ENCODE measurements around the gene MAPKBP1. TPM values are rescaled to one million over a fixed set of nuclear protein-coding genes. Genes with fewer than 3 reads are reported as not detected.
"Not testable (repeated sequence)": the region's sequence is repeated elsewhere in the genome, so short reads cannot be mapped to it uniquely, and the experiment has no call there.

Gene MAPKBP1
- total RNA-seq, 1 donor = 22.8 TPM

DNA sequence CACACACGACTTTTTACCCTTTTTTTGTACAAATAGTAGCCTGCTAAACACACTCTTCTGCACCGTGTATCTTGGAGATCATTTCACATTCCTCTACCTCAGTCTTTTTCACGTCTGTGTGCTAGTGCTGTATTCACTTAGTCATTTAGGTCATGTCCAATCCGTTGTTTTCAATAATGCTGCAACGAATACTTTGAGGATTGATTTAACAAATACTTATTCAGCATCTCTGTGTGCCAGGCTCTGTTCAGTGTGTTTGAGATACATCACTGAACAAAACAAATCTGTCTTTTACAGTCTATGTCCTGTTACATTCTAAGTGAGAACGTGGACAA lies 54.5 kb downstream of the MAPKBP1 start:
- peaks cover 15% of the 10 kb centered on the region for H3K4me1 ChIP-seq (ENCODE audit: insufficient read depth, low read length)
- no peaks in the 10 kb centered on the region for H3K79me2 ChIP-seq (ENCODE audit: insufficient read depth, low read length)
- no peaks in the 10 kb centered on the region for H4K20me1 ChIP-seq (ENCODE audit: insufficient read depth, low read length)
- peak overlapping the region; percentile 85 for H3K4me2 ChIP-seq (ENCODE audit: insufficient read depth, low read length)
- H3K27me3 ChIP-seq (ENCODE audit: insufficient read depth, low read length) = no peaks in the 10 kb centered on the region
- H3K27ac ChIP-seq (ENCODE audit: low read depth, low read length) = no peak overlapping the region
- peak; percentile 88 for DNase-seq (ENCODE audit: insufficient read length, low spot score, missing footprints)
- TF ChIP-seq, protein P1, sequence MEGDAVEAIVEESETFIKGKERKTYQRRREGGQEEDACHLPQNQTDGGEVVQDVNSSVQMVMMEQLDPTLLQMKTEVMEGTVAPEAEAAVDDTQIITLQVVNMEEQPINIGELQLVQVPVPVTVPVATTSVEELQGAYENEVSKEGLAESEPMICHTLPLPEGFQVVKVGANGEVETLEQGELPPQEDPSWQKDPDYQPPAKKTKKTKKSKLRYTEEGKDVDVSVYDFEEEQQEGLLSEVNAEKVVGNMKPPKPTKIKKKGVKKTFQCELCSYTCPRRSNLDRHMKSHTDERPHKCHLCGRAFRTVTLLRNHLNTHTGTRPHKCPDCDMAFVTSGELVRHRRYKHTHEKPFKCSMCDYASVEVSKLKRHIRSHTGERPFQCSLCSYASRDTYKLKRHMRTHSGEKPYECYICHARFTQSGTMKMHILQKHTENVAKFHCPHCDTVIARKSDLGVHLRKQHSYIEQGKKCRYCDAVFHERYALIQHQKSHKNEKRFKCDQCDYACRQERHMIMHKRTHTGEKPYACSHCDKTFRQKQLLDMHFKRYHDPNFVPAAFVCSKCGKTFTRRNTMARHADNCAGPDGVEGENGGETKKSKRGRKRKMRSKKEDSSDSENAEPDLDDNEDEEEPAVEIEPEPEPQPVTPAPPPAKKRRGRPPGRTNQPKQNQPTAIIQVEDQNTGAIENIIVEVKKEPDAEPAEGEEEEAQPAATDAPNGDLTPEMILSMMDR (IDR thresholded peaks at IDR 0.05; ENCODE audit: extremely low read depth, low read depth, low read length) = no peak
- H3K4me3 ChIP-seq (ENCODE audit: insufficient read depth, low read length) = peak overlapping the region; percentile 80
- H3K36me3 ChIP-seq (ENCODE audit: insufficient read depth, low read length) = peaks cover 11% of the 10 kb centered on the region
- H3K9me3 ChIP-seq (ENCODE audit: low read depth, low read length) = no peaks in the 10 kb centered on the region
- H2AFZ ChIP-seq (ENCODE audit: low read length) = peak overlapping the region; percentile 86

DNA sequence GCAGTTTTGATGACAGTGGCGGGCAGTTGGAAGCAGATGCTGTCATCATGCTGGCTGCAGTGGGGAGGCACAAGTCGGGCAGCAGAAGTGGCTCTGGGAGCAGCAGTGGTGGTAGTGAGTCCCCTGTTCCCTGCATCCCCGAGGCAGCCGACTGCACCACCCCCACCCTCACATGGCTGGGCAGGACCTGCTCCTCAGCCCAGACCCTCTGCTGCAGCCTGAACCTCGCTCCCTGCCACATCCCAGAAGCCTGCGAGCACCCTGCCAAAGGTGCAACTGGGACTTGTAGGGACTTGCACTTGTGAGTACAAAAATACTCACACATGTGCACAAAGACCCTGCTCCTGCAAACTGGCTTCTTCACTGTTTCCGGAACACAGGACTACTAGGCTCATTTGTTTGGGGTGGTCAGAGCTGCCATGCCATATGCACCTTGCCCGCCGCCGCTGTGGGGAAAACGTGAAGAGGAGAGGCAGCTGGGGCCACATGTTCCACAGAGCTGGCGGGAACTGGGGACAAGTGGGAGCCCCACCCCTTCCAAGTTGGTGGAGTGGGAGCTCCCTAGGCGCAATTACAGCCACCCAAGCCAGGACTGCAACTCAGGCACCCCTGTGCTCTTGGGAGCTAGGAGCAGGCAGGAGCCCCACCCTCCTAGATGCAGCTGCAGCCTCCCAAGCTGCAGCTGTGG lies 55.8 kb downstream of the MAPKBP1 start:
- H4K20me1 ChIP-seq (ENCODE audit: insufficient read depth, low read length) = no peaks in the 10 kb centered on the region
- H3K36me3 ChIP-seq (ENCODE audit: insufficient read depth, low read length) = peaks cover 2% of the 10 kb centered on the region
- peak; percentile 62 for DNase-seq (ENCODE audit: insufficient read length, low spot score, missing footprints)
- no peaks in the 10 kb centered on the region for H3K9me3 ChIP-seq (ENCODE audit: low read depth, low read length)
- H3K27ac ChIP-seq (ENCODE audit: low read depth, low read length) = no peak overlapping the region
- no peak overlapping the region for H3K4me2 ChIP-seq (ENCODE audit: insufficient read depth, low read length)
- H3K27me3 ChIP-seq (ENCODE audit: insufficient read depth, low read length) = no peaks in the 10 kb centered on the region
- H3K79me2 ChIP-seq (ENCODE audit: insufficient read depth, low read length) = no peaks in the 10 kb centered on the region
- peaks cover 15% of the 10 kb centered on the region for H3K4me1 ChIP-seq (ENCODE audit: insufficient read depth, low read length)
- TF ChIP-seq, protein P1 (IDR thresholded peaks at IDR 0.05; ENCODE audit: extremely low read depth, low read depth, low read length) = no peak
- no peak overlapping the region for H3K4me3 ChIP-seq (ENCODE audit: insufficient read depth, low read length)
- no peak overlapping the region for H2AFZ ChIP-seq (ENCODE audit: low read length)

DNA sequence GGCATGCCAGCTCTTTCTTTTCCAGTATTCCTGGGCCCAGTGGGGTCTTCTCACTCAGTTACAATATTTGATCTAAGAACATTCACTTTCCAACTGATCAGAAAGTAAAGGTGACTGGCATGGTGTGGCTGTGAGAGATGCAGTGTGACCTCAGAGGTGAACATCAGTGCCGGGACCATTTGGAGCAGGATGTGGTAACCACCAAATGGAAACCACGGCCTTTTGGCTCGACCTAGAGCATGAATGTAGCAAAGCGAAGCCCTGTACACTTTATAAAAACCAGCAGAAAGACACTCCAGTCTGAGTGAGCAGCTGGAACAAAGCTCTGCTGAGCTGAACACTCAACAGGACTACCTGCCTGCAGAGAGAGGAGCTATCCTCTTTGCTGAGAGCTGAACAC lies 57.0 kb downstream of the MAPKBP1 start:
- not testable (repeated sequence) for H3K4me3 ChIP-seq (ENCODE audit: insufficient read depth, low read length); H3K27ac ChIP-seq (ENCODE audit: low read depth, low read length); H3K4me2 ChIP-seq (ENCODE audit: insufficient read depth, low read length); DNase-seq (ENCODE audit: insufficient read length, low spot score, missing footprints); H3K79me2 ChIP-seq (ENCODE audit: insufficient read depth, low read length); H3K27me3 ChIP-seq (ENCODE audit: insufficient read depth, low read length); H2AFZ ChIP-seq (ENCODE audit: low read length); H4K20me1 ChIP-seq (ENCODE audit: insufficient read depth, low read length); H3K9me3 ChIP-seq (ENCODE audit: low read depth, low read length); H3K36me3 ChIP-seq (ENCODE audit: insufficient read depth, low read length)
- H3K4me1 ChIP-seq (ENCODE audit: insufficient read depth, low read length) = peaks cover 15% of the 10 kb centered on the region

DNA sequence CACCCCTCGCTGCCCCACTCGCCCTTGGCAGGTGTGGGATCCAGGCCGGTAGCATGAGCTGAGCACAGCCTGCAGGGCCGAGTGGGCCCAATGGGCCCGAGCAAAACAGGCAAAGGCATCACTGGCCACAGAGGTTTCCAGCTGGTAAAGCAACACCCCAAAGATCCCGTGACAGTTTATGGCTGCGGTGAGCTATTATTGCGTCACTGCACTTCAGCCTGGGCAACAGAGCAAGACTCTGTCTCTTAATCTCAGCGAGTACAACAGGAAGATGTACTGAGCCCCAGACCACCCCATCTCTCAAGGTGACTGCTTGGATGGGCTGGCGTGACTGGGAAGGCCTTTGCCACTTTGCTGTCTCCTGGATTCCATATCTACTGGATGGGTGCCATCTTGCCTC lies 57.9 kb downstream of the MAPKBP1 start:
- Histone ChIP-seq H3K9me3 (ENCODE audit: low read depth, low read length) (no peaks in the 10 kb centered on the region), H3K27ac (ENCODE audit: low read depth, low read length) (no peak overlapping the region), H2AFZ (ENCODE audit: low read length) (no peak overlapping the region), H3K79me2 (ENCODE audit: insufficient read depth, low read length) (no peaks in the 10 kb centered on the region), H3K4me3 (ENCODE audit: insufficient read depth, low read length) (no peak overlapping the region), H3K4me2 (ENCODE audit: insufficient read depth, low read length) (no peak overlapping the region), H3K4me1 (ENCODE audit: insufficient read depth, low read length) (peaks cover 15% of the 10 kb centered on the region), H3K27me3 (ENCODE audit: insufficient read depth, low read length) (no peaks in the 10 kb centered on the region), H3K36me3 (ENCODE audit: insufficient read depth, low read length) (no peaks in the 10 kb centered on the region), H4K20me1 (ENCODE audit: insufficient read depth, low read length) (no peaks in the 10 kb centered on the region)
- TF ChIP-seq, protein P1 (IDR thresholded peaks at IDR 0.05; ENCODE audit: extremely low read depth, low read depth, low read length) = no peak
- DNase-seq (ENCODE audit: insufficient read length, low spot score, missing footprints) = no peak

All from osteoblast (primary cell).